ENCODE measurements around the gene CCDC171.

The CCDC171 gene

GRCh38 chr9:16004613-16005012 lies 451.8 kb downstream of the CCDC171 start:
- no peak for DNase-seq

- DNase-seq = no peak
Measured at GRCh38 chr9:16010221-16010620, 457.4 kb downstream of the CCDC171 start.

- no peak for DNase-seq
Measured at GRCh38 chr9:16012621-16013020, 459.8 kb downstream of the CCDC171 start.

- no peak for DNase-seq
Measured at GRCh38 chr9:16013366-16013765, 460.5 kb downstream of the CCDC171 start.

- no peak for DNase-seq
Measured at GRCh38 chr9:16013826-16014225, 461.0 kb downstream of the CCDC171 start.

- no peak for DNase-seq
Measured at GRCh38 chr9:16022228-16022627, 469.4 kb downstream of the CCDC171 start.

GRCh38 chr9:16023446-16023845 lies 470.6 kb downstream of the CCDC171 start:
- no peak for DNase-seq

Data from SW 1271 (cell line).